ENCODE data around the gene RENBP.
"Not testable (repeated sequence)": the region's sequence is repeated elsewhere in the genome, so short reads cannot be mapped to it uniquely, and the experiment has no call there.

Gene RENBP

DNA sequence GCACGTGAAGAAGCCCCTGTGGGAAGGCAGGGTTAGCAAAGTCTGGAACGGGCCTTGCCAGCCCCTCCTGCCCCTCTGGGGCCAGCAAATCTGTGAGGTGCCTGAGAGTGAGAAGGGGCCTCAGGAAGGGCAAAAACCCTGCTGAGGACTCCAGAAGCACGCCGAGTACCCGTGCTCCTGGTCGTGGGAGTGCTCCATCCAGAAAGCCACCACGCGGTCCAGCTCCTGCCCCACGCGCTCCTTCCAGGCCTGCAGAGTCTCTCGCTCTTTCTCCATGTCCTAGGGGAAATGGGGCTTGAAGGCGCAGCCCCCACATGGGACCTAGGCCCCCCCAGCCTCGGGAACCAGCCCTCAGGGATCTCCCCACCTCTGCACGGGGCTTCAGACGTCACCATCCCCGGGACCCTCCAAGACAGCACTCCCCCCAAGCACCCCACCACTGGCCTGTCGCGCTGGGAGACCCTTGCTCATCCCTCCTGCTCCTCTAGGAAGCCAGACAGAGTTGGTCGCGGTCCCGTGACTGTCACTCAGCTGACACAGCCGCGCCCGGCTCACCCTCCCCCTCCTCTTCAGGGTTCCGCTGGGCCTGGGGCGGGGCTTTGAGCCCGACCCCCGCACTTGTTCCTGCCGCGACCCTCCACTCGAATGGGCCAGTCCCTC, at the start of gene RENBP:
Gene RENBP, minus strand, starts transcription at position 504 of the 660 bp plus-strand sequence. Its CDS starts 33 bp downstream, at position 471.
- peak; percentile 73 for DNase-seq

DNA sequence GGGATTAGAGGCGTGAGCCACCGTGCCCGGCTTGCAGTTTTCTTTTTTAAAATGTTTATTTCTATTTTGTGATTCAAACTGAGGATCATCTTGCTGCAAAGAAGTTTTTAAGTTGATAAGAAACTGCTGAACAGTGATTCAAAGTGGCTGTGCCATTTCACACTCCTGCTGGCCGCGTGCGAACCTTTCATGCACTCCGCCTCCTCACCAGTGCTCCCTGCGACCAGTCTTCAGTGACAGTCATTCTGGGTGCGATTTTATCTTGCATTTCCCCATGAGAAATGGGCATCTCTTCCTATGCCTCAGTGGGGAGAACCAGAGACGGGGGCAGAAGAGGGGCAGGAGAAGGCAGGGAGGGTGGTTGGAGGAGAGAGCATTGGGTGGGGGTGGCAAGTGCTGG, 49.5 kb upstream of the RENBP start:
- DNase-seq: no peak

DNA sequence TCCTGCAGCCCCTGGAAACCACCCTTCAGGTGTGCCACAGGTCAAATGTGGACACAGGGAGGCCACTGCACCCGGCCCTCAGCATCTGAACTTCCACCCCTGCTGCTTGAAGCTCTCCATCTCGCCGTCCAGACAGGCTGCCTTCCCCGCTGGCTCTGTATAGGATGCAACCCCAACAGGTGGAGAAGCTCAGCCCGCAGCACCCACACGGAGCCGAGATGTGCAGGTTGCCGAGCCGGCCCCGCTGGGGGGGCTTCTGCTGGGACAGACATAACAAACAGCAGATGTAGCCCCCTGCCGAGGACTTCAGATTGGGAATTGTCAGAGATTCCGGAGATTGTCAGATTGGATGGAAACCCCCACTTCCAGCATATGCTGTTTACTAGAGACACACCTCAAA, 48.6 kb upstream of the RENBP start:
- no peak for DNase-seq

DNA sequence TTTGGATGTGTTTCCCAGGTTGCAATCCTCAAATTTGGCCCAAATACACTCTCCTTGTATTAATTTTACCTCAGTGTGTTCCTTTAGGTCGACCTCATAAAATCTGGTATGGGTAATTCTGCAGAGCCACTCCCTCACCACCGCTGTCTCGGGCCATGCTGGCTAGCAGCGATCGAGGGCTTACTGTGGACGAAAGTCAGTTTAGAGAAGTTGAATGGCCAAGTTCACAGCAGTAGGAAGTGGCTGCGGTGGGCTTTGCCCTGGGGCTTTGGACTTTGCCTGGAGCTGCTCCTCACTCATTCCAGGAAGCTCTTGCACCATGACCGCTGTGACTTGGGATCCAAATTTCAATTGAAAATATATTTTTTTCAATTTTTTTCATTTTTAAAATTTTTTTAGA, 47.7 kb upstream of the RENBP start:
- DNase-seq: no peak

DNA sequence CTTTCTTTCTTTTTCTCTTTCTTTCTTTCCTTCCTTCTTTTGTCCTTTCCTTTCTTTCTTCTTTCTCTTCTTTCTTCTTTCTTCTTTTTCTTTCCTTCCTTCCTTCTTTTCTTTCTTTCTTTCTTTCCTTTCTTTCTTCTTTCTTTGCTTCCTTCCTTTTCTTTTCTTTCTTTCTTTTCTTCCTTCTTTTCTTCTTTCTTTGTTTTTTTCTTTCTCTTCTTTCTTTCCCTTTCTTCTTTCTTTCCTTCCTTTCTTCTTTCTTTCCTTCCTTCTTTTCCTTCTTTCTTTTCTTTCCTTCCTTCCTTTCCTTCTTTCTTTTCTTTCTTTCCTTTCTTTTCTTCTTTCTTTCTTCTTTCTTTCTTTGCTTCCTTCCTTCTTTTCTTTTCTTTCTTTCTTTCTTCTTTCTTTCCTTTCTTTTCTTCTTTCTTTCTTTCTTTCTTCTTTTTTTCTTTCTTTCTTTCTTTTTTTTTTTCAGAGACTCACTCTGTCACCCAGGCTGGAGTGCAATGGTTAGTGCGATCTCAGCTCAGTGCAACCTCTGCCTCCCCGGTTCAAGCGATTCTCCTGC, 46.7 kb upstream of the RENBP start:
- DNase-seq: no peak

DNA sequence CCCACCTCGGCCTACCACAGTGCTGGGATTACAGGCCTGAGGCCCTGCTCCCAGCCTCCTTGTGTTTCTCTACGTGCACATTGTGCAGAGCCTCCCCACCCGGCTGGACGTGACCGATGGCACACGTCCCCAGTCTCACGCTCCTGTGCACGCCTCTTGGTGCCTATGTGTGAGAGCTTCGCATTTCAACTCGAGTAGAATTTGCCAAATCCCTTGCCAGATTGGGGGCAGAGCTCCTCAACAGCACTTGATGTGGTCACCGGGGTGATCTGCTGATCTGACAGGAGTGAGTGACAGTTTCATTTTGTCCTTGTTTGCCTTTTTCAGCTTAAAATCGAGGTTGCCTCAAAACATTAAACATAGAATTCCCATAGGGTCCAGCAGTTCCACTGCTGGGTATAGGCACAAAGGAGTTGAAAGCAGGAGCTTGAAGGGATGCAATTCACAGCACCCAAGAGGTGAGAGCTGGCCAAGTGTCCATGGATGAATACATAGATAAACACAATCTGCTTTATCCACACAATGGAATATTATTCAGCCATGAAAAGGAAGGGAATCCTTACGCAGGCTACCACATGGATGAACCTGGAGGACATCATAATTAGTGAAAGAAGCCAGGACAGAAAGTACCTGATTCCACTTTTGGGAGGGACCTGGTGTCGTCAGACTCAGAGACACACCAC, 45.7 kb upstream of the RENBP start:
- no peak for DNase-seq

DNA sequence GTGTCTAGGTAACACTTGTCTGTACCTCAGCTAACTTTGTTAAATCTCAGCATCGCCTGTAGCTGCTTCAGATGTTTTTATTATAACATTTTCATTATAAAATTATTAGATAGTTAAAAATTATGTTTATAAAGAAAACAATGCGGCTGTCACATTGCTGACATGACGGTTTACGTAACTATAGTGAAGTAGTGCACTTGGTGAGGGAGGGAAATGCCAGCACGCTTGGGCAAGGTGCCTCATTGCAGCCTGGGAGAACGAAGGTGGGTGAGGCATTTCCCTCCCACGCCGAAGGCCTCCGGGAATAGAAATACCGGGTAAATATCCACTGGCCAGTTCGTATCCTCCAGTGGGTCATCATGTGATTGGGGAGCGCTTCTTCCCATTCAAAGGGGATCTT, 44.0 kb upstream of the RENBP start:
- DNase-seq: no peak

DNA sequence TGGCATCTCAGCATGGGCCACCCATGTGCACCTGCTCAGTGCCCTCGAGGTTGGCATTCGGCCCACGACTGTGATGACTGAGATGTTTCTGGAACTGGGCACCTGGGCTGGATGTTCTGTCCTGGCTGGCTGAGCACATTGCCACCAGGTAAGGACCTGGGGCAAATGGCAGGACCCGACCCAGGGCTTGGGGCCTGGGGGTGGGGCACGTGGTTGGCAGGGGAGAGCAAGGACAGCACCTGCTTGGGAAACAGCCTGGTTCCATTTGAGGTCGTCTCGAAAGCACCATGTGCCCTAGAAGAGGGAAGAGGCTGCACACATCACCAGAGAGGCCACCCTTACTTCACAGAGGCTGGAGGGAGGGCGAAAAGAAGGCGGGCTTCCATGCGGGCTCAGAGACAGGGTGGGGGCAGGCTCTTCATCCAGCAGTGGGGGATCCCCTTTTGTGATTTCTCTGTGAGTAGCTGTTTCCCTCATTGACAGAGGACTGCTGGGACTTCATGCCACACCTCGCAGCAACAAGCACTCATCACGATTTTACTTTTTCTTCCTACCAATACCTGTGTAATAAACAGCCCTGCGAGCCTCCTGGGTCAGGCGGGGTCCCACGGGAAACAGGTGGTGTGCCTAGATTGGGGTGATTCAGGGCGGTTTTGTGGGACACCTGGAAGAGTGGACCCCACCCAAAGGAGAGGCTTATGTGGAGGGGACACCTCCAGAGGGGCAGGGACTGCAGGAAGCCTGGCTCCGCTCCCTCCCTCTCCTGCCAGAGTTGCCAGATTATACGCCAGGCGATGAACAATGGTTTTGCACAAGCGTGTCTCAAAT, 40.1 kb upstream of the RENBP start:
- DNase-seq: no peak

DNA sequence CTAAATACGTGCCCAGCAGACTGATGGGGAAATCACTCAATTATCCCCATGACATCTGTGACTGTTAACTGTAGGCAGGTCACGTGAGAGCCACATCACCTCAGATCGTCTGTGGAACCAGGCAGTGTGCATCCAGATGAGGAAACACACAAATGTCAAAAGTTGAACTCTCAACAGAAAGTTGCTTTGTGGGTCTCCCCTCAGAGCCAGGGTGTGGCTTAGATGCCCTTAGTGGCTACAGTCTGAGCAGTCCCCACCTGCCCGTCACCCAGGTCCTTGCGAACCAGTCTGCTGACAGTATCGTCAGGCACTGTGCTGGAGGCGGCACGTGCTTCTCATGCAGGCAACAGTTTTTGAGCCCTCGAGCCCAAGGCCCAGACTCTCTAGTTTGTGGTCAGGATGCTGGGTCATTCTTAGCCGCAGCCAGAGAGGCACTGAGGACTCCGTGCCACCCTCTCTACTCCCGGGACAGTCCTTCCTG, 38.9 kb upstream of the RENBP start:
- no peak for DNase-seq

DNA sequence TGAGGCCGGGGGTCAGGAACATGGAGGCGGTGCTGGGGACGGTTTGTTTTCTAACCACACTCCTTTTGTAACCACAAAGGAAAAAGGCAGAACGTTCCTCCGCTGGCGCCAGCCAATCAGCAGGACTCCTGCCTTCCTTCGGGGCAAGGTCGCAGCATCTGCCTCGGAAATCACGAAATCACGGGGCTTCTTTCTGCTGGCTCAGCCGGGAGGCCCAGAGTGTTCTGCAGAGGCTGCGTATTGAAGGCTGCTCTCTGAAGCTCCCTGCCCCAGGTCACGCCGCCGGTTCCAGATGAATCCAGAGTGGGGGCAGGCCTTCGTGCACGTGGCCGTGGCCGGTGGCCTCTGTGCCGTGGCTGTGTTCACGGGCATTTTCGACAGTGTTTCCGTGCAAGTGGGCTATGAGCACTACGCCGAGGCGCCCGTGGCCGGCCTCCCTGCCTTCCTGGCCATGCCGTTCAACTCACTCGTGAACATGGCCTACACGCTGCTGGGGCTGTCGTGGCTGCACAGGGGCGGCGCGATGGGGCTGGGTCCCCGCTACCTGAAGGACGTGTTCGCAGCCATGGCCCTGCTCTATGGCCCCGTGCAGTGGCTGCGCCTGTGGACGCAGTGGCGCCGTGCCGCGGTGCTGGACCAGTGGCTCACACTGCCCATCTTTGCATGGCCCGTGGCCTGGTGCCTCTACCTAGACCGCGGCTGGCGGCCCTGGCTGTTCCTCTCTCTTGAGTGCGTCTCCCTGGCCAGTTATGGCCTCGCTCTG, 37.5 kb upstream of the RENBP start:
- no peak for DNase-seq

DNA sequence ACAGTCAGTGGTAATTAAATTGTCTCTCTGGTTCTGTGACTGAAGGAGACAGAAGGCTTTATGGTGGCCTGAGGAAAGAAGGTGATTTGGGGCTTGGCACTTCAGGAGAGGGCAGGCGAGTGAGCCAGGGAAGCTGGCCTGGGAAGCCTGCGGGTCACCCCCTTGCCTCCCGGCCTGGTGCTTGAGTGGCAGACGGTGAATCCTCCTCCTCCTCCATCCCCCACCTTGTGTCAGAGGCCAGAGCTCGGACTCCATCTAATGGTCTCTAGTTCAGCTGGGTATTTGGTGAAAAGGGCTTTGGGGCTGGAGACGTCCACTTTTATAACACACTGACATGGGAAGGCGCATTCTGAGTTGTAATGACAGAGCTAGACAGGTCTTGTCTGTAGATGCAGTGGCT, 36.8 kb upstream of the RENBP start:
- no peak for DNase-seq

DNA sequence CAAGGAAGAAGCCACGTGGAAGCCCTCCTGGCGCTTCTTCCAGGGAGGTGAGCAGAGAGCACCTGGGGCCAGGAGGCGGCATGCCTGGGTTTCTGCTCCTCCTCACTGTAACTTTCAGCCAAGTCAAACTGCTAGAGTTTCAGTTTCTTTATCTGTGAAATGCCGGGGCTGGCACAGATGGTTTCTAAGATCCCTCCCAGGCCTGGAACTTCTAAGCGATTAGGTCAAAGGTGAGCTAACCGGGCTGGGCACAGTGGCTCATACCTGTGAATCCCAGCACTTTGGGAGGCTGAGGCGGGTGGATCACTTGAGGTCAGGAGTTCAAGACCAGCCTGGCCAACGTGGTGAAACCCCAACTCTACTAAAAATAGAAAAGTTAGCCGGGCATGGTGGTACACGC, 36.0 kb upstream of the RENBP start:
- not testable (repeated sequence) for DNase-seq

DNA sequence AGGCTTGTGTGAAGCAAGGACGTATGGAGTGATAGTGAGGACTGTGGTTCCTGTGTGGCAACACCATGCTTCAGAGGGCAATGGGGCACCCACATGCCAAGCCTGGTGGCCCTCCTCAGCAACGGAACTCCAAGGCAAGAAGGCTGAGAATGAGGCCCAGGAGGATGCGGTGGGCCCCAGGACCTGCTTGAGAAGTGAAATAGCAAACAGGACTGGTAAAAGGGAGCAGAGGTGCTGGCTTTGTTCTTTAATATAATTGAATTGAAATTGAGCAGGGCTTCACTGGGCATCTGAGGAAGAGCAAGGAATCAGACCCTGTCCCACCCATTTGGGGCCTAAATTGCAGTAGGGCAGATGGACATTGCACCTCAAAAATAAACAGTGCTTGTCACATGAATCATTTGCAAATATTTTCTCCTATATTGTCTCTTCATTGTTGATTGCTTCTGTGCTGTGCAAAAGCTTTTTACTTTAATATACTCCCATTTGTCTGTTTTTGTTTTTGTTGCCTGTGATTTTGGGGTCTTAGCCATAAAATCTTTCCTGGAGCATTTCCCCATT, 30.4 kb upstream of the RENBP start:
- DNase-seq: no peak

DNA sequence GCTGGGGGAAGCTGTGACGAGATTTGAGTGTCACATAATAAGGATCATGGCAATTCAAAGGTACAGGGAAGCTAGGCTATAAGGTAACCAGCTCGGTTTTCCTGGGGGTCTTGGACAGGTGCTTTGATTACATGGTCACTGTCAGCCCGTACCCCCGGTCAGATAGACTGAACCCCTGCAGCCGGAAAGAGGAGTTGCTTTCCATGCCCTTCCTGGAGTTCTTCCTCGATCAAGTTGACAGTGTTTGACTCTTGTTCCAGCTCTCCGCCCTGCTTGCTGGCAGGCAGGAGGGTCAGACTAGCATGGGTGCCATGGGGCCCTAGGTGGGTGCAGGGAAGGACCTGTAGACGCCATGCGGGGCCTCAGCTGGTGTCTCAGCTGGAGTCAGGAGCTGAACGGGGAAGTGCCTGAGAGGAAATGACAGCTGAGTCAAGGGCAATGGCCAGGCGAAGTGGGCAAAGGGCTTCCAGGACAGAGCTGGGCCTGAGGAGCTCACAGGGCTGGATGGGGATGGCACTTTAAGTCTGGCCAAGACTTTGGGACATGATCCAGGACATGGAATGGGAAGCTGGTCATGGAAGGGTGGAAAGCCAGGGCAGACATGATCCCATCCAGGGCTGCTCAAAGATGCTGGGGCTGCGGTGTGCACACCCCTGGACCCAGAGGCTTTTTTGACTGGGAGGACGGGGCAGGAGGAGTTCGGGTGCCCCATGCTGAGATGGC, 29.7 kb upstream of the RENBP start:
- no peak for DNase-seq

DNA sequence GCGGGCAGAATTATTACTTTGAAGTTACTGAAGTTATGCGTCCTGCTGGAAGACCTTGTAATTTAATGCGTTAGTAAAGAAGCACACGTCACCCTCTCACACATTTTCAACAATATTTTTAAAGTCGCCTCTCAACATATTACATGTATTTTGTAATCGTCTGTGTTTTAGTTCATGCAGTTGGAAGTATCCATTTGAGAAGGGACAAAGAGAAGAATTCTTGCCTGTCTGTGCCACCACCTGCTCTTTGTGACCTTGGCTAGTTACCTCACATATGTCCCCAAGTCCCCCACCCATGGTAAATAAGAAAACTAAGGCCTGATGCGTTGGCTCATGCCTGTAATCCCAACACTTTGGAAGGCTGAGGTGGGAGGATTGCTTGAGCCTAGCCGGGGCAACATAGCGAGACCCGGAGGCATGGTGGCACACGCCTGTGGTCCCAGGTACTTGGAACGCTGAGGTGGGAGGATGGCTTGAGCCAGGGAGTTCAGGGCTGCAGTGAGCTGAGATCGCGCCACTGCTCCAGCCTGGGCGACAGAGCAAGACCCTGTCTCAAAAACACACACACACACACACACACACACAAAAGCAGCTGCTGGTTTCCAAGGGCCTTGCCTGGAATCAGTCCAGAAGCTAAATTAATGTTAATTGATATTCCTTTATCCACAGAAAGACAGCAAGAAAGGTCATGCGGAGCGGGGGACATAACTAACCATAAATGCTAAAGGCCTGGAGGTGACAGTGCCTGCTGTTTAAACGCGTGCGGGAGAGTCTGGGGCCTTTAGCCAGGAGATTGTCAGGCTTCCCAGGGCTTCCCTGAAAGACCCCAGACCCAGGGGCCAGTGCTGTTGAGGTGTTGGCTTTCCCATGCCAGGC, 28.9 kb upstream of the RENBP start:
- DNase-seq: peak; percentile 41

DNA sequence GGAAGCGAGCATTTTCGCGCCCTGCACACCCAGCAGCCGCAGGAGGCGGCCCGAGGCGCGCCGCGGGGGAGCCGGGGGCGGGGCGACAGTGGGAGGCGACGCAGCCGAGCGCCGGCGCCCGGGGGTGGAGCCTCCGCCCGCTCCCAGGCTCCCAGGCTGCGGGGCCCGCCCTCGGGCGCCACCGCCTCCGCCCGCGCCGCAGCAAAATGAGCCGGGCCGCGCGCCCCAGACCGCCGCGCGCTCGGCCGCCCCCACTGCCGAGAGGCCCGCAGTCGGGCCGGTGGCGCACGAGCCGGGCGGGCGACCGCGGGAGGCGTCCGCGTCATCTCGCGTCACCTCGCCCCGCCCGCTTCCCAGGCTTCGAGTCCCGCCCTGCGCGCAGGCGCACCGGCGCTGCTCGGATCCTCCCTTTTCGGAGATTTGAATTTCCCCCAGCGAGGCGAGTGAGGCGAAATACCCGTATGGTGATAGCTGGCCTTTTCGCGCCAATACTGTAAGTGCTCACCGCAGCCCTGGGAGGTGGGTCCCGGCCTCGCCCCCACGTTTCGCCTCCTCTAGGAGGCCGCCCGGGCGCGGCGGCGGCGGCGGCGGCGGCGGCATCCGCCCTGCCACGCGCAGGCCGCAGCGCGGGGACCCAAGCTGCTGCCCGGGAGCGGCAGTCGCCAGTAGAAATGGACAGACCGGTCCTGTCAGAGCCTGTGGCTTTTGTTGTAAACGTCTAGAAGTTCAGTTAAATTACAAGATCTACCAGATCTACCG, 28.1 kb upstream of the RENBP start, which contains the start of gene TMEM187:
Gene TMEM187, plus strand, starts transcription at position 387 of the 759 bp plus-strand sequence. CDS start 9,309 bp downstream, outside the sequence.
- peak; percentile 96 for DNase-seq

DNA sequence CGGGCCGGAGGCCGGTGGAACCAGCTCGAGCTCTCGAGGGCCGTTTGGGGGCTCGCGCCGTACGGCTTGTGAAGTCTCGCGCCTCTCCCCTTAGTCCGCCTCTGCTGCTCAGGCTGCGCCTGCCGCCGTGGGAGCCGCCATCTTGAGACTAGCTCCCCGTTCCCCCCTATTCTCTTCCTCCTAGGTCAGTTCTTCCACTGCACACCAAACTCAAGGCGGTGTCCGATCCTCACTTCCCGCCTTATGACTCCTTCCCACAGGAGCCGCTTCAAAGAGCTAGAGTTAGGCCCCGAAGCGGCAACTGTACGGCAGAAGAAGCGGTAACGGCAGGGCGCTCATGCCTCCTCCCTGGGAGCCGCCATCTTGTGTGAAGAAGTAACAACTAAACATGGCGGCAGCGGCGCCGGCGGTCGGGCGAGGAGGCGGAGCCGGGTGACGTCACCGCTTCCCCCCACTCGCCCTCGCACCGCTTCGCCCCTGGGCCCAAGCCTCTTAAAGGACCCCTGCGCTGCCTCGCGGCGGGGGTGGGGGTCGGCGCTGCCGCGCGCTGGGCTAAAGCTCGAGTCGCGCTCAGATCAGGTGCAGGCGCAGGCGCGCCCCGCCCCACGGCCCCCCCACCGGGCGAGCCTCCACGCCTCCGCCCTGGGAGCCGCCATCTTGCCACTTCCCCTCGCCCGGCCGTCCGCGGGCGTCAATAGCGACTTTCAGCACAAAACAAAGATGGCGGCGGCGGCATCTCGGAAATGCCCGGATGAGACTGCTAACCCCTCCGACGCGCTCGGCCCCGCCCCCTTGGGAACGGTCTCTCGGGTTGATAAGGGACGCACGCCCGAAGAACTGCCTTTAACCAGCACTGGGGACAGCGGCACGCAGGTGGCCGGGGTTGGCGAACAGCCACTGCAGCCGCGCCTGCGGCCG, 27.3 kb upstream of the RENBP start, which contains the start of gene HCFC1:
Gene HCFC1, minus strand, starts transcription at position 369 of the 918 bp plus-strand sequence. CDS start 978 bp downstream, outside the sequence.
- DNase-seq: peak; percentile 98

DNA sequence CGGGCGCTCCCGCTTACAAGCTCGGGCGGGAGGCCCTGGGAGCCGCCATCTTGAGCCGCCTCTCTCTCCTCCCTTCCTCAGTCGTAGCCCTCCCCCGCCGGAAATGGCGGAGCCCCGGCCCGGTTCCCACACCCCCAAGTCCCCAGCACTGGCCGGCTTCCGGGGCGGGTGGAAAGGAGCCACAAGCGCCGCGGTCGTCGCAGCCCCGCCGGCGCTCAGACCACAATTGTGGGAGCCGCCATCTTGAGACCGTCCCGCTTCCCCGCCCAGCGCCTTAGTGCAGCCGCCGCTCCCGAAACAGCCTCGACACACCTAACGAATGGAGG, 26.6 kb upstream of the RENBP start:
- peak; percentile 90 for DNase-seq
